HCT116 (cell line): ENCODE measurements around the gene FREM1. TPM values are rescaled to one million over a fixed set of nuclear protein-coding genes. Genes with fewer than 3 reads are reported as not detected.

ENCODE experiments used
- ATAC-seq: fragments of 200-7000 bp; cut with Tn5 transposase; 2 replicates; pipeline ENCODE4 v1.9.1; 2020; ENCODE audit warnings: mild to moderate bottlenecking, moderate library complexity
- BruUV-seq: library from RNA; stranded (reverse); fragments of 400-500 nt; replicated peaks from 2 replicates; lab custom pipeline; 2021; lab: Mats Ljungman, UMichigan
- CTCF ChIA-PET: fragments of 300-600 bp; sonication (Branson Sonifier 250); formaldehyde crosslinking; loops from one replicate; lab custom pipeline; 2021; ENCODE audit warnings: antibody characterized with exemption; lab: Charles Lee
- POLR2A ChIA-PET: fragments of 300-600, 350-600 bp; sonication (Branson Sonifier 250); formaldehyde crosslinking; loops from one replicate; lab custom pipeline; 2021; ENCODE audit warnings: antibody characterized with exemption; lab: Charles Lee
- RAD21 ChIA-PET, 2 experiments: fragments of 300-600 bp; sonication (Branson Sonifier 250); formaldehyde crosslinking; loops; one replicate each; lab custom pipeline; 2023; ENCODE audit warnings: low total read pairs in 2 of 2; ENCODE audit not compliant: uncharacterized antibody in 2 of 2, unreplicated experiment in 2 of 2, low non-redundant PET in 1 of 2; lab: Charles Lee
- DNase-seq: peaks from one replicate; pipeline ENCODE4 v3.0.0-alpha.2; 2010; ENCODE audit warnings: low read depth, low spot score
- H2AFZ ChIP-seq: fragments of 200-600 bp; shearing (Covaris generic), sonication (generic); 2 replicates; pipeline ENCODE4 v1.6.1; 2017; ENCODE audit warnings: low read depth, mixed run types, mixed read lengths, antibody characterized with exemption, low read length; ENCODE audit not compliant: poor library complexity, severe bottlenecking
- H3K27ac ChIP-seq: 2 replicates; pipeline ENCODE4 v1.5.1; 2012; ENCODE audit warnings: low read depth, low read length
- H3K27me3 ChIP-seq: fragments of 200-600 bp; sonication (generic); 2 replicates; pipeline ENCODE4 v1.6.1; 2016; ENCODE audit warnings: mixed run types, low read length, mixed read lengths; ENCODE audit not compliant: insufficient read depth
- H3K36me3 ChIP-seq, 2 experiments: fragments of 200-500 bp in 1 of 2; fragments of 200-600 bp in 1 of 2; sonication (Bioruptor generic) in 1 of 2; sonication (generic) in 1 of 2; 2 replicates each; pipeline versions ENCODE4 v1.5.1 to v1.6.1; 2014 to 2016; ENCODE audit warnings: low read length in 2 of 2, inconsistent platforms in 1 of 2, mixed read lengths in 1 of 2, mixed run types in 1 of 2; ENCODE audit not compliant: insufficient read depth in 2 of 2, control insufficient read depth in 1 of 2
- H3K4me1 ChIP-seq, 2 experiments: fragments of 200-600 bp in 1 of 2; sonication (generic) in 1 of 2; 2 replicates each; pipeline versions ENCODE4 v1.5.1 to v1.6.1; 2012 to 2017; ENCODE audit warnings: low read length in 2 of 2, inconsistent platforms in 1 of 2, mild to moderate bottlenecking in 1 of 2, mixed read lengths in 1 of 2, mixed run types in 1 of 2, moderate library complexity in 1 of 2; ENCODE audit not compliant: insufficient read depth in 2 of 2, control insufficient read depth in 1 of 2
- H3K4me2 ChIP-seq: fragments of 200-600 bp; sonication (generic); 2 replicates; pipeline ENCODE4 v1.6.1; 2017; ENCODE audit warnings: mixed run types, low read length, mixed read lengths
- H3K4me3 ChIP-seq, 2 experiments: fragments of 200-600 bp in 1 of 2; sonication (generic) in 1 of 2; replicated peaks in 1 of 2; 2 replicates each; pipeline ENCODE4 v1.5.1; 2011 to 2016; ENCODE audit warnings: low read length in 2 of 2, control low read depth in 1 of 2, low read depth in 1 of 2, mild to moderate bottlenecking in 1 of 2, mixed read lengths in 1 of 2, mixed run types in 1 of 2
- H3K79me2 ChIP-seq: fragments of 200-600 bp; sonication (generic); 2 replicates; pipeline ENCODE4 v1.6.1; 2017; ENCODE audit warnings: mild to moderate bottlenecking, mixed run types, low read length, moderate library complexity, mixed read lengths; ENCODE audit not compliant: insufficient read depth
- H3K9ac ChIP-seq: fragments of 200-600 bp; sonication (generic); 2 replicates; pipeline ENCODE4 v1.6.1; 2016; ENCODE audit warnings: low read length, mixed read lengths
- H3K9me2 ChIP-seq: fragments of 200-600 bp; sonication (generic), shearing (Covaris generic); 2 replicates; pipeline ENCODE4 v1.6.1; 2017; ENCODE audit warnings: mixed run types, mild to moderate bottlenecking, moderate library complexity; ENCODE audit not compliant: insufficient read depth
- H3K9me3 ChIP-seq, 2 experiments: fragments of 200-500 bp in 1 of 2; fragments of 200-600 bp in 1 of 2; sonication (Bioruptor generic) in 1 of 2; sonication (generic) in 1 of 2; 2 replicates each; pipeline ENCODE4 v1.6.1; 2014 to 2017; ENCODE audit warnings: low read length in 2 of 2, mixed read lengths in 2 of 2, inconsistent platforms in 1 of 2, low read depth in 1 of 2, mild to moderate bottlenecking in 1 of 2, mixed run types in 1 of 2, moderate library complexity in 1 of 2; ENCODE audit not compliant: control insufficient read depth in 1 of 2, insufficient read depth in 1 of 2
- H4K20me1 ChIP-seq: fragments of 200-600 bp; sonication (generic), shearing (Covaris generic); 2 replicates; pipeline ENCODE4 v1.6.1; 2017; ENCODE audit warnings: mixed run types, mild to moderate bottlenecking, moderate library complexity; ENCODE audit not compliant: insufficient read depth
- ATF3 ChIP-seq: IDR thresholded peaks from 2 replicates; pipeline ENCODE4 v1.6.1; 2012
- CEBPB ChIP-seq: IDR thresholded peaks from 2 replicates; pipeline ENCODE4 v1.6.1; 2012; ENCODE audit warnings: low read depth
- CTCF ChIP-seq, 3 experiments: fragments of 200-600 bp in 1 of 3; sonication (generic) in 1 of 3; IDR thresholded peaks in 2 of 3; conservative IDR thresholded peaks in 1 of 3; 2 replicates each; pipeline ENCODE4 v1.5.1; 2012 to 2017; ENCODE audit warnings: low read depth in 2 of 3, low read length in 2 of 3, antibody characterized with exemption in 1 of 3, borderline replicate concordance in 1 of 3, control low read depth in 1 of 3, mild to moderate bottlenecking in 1 of 3, mixed read lengths in 1 of 3, mixed run types in 1 of 3, moderate library complexity in 1 of 3; ENCODE audit not compliant: insufficient read depth in 1 of 3
- EGR1 ChIP-seq: IDR thresholded peaks from 2 replicates; pipeline ENCODE4 v1.6.1; 2012; ENCODE audit warnings: low read depth
- ELF1 ChIP-seq: IDR thresholded peaks from 2 replicates; pipeline ENCODE4 v1.6.1; 2012; ENCODE audit warnings: low read depth, borderline replicate concordance
- FOSL1 ChIP-seq: IDR thresholded peaks from 2 replicates; pipeline ENCODE4 v1.6.1; 2012; ENCODE audit warnings: low read depth
- JUND ChIP-seq: IDR thresholded peaks from 2 replicates; pipeline ENCODE4 v1.6.1; 2012
- POLR2A ChIP-seq: IDR thresholded peaks from 2 replicates; pipeline ENCODE4 v1.7.0; 2011; ENCODE audit warnings: borderline replicate concordance; ENCODE audit not compliant: insufficient read depth, insufficient read length; ENCODE audit errors: extremely low read depth
- POLR2AphosphoS5 ChIP-seq: IDR thresholded peaks from 2 replicates; pipeline ENCODE4 v1.6.1; 2011; ENCODE audit warnings: mild to moderate bottlenecking, low read depth, low read length, moderate library complexity
- REST ChIP-seq: IDR thresholded peaks from 2 replicates; pipeline ENCODE4 v1.6.1; 2012; ENCODE audit warnings: low read depth
- SRF ChIP-seq: IDR thresholded peaks from 2 replicates; pipeline ENCODE4 v1.6.1; 2012; ENCODE audit warnings: low read depth
- TCF7L2 ChIP-seq: IDR thresholded peaks from 2 replicates; pipeline ENCODE4 v1.7.0; 2011; ENCODE audit warnings: borderline replicate concordance, inconsistent platforms; ENCODE audit not compliant: insufficient read depth, insufficient read length; ENCODE audit errors: extremely low read depth
- YY1 ChIP-seq: IDR thresholded peaks from 2 replicates; pipeline ENCODE4 v1.6.1; 2011; ENCODE audit warnings: low read length, low read depth, moderate library complexity, mild to moderate bottlenecking; ENCODE audit not compliant: insufficient replicate concordance; ENCODE audit errors: extremely low read depth
- ZFX ChIP-seq: fragments of 450-650 bp; IDR thresholded peaks from 2 replicates; pipeline ENCODE4 v1.6.1; 2017
- ZNF274 ChIP-seq: fragments of 200-500 bp; sonication (Bioruptor generic); IDR thresholded peaks from 2 replicates; pipeline ENCODE4 v1.6.1; 2014; ENCODE audit warnings: mild to moderate bottlenecking, low read depth, low read length, inconsistent platforms
- intact Hi-C: fragments of 100-400 bp; cut with micrococcal nuclease; formaldehyde crosslinking; loops from 2 replicates; pipeline ENCODE4 v1.10.0; 2022
- total RNA-seq: library from RNA; stranded (reverse); gene quantifications from one replicate; pipeline ENCODE4 v1.2.1, GENCODE V29; 2021; ENCODE audit not compliant: unreplicated experiment

Gene FREM1
- total RNA-seq, 1 experiment from 2014 or later, result 0.12 TPM

- TF ChIP-seq TCF7L2, result no peak
- no peak for TF ChIP-seq CEBPB
- no peak for TF ChIP-seq POLR2A
- no peak for TF ChIP-seq ATF3
- no peak for TF ChIP-seq YY1
- TF ChIP-seq JUND, result no peak
- RAD21 ChIA-PET, result no interaction called here
- H3K27ac ChIP-seq, result no peak overlapping the region
- intact Hi-C loops, result no loop called here
- H3K9ac ChIP-seq, result no peak overlapping the region
- no peak overlapping the region for H3K4me2 ChIP-seq
- H3K27me3 ChIP-seq, result peaks cover 8% of the 10 kb centered on the region; the same call in 1 of the 2 replicates
- no peaks in the 10 kb centered on the region for H4K20me1 ChIP-seq
- H3K36me3 ChIP-seq, result no peaks in the 10 kb centered on the region
- CTCF ChIA-PET, result no interaction called here
- H3K9me2 ChIP-seq, result no peaks in the 10 kb centered on the region
- no peaks in the 10 kb centered on the region for H3K9me3 ChIP-seq
- BruUV-seq, result no TSS peak
- H2AFZ ChIP-seq, result no peak overlapping the region
- ATAC-seq (no peak), DNase-seq (no peak)
- H3K79me2 ChIP-seq, result no peaks in the 10 kb centered on the region
- POLR2A ChIA-PET, result no interaction called here
- H3K4me1 ChIP-seq, result no peaks in the 10 kb centered on the region
- H3K4me3 ChIP-seq, result no peak overlapping the region
These were observed 86.4 kb downstream of the FREM1 start for GRCh38 chr9:14823800-14824199.

- ChIA-PET RAD21 (no interaction called here), CTCF (no interaction called here), POLR2A (no interaction called here)
- H4K20me1 ChIP-seq, result no peaks in the 10 kb centered on the region
- H3K79me2 ChIP-seq, result no peaks in the 10 kb centered on the region
- H3K9me2 ChIP-seq, result no peaks in the 10 kb centered on the region
- no TSS peak for BruUV-seq
- H3K4me2 ChIP-seq, result no peak overlapping the region
- no peak overlapping the region for H3K27ac ChIP-seq
- H3K9me3 ChIP-seq, result no peaks in the 10 kb centered on the region
- no peak overlapping the region for H3K4me3 ChIP-seq
- H3K36me3 ChIP-seq, result no peaks in the 10 kb centered on the region
- no peak for DNase-seq
- H3K27me3 ChIP-seq, result peaks cover 8% of the 10 kb centered on the region
- H3K9ac ChIP-seq, result no peak overlapping the region
- H3K4me1 ChIP-seq, result no peaks in the 10 kb centered on the region
- intact Hi-C loops, result no loop called here
- H2AFZ ChIP-seq, result no peak overlapping the region
- no peak for ATAC-seq
- TF ChIP-seq POLR2AphosphoS5 (no peak), ELF1 (no peak), FOSL1 (no peak), ZNF274 (no peak), CEBPB (no peak), ZFX (no peak), POLR2A (no peak), YY1 (no peak), CTCF (IDR thresholded peaks at IDR 0.05 in 2 of 3, conservative IDR thresholded peaks at IDR 0.05 in 1 of 3; ENCODE audit: borderline replicate concordance in 1 of 3, insufficient read depth in 1 of 3, low read depth in 2 of 3, low read length in 2 of 3) (no peak), REST (no peak), SRF (no peak), EGR1 (no peak)
These were observed 87.6 kb downstream of the FREM1 start for GRCh38 chr9:14822666-14823065.
